Measurements from ENCODE around the gene DPP9.

Gene DPP9

GRCh38 chr19:4707956-4708650 lies 15.5 kb downstream of the DPP9 start:
- no peak for DNase-seq

GRCh38 chr19:4707322-4707721 lies 16.3 kb downstream of the DPP9 start:
- DNase-seq: no peak

- no peak for DNase-seq
Observed at GRCh38 chr19:4705413-4706131, 18.1 kb downstream of the DPP9 start.

GRCh38 chr19:4704317-4704673 lies 19.3 kb downstream of the DPP9 start:
- DNase-seq: no peak

- no peak for DNase-seq
Observed at GRCh38 chr19:4703671-4704316, 19.8 kb downstream of the DPP9 start.

- no peak for DNase-seq
Observed at GRCh38 chr19:4702764-4703163, 20.9 kb downstream of the DPP9 start.

- DNase-seq: no peak
Observed at GRCh38 chr19:4701557-4701956, 22.1 kb downstream of the DPP9 start.

GRCh38 chr19:4700693-4700970 lies 23.0 kb downstream of the DPP9 start:
- no peak for DNase-seq

- DNase-seq: no peak
Observed at GRCh38 chr19:4699826-4700692, 23.6 kb downstream of the DPP9 start.

- DNase-seq: no peak
Observed at GRCh38 chr19:4697304-4697703, 26.3 kb downstream of the DPP9 start.

- DNase-seq: no peak
Observed at GRCh38 chr19:4695224-4695731, 28.4 kb downstream of the DPP9 start.

GRCh38 chr19:4694211-4694987 lies 29.2 kb downstream of the DPP9 start:
- no peak for DNase-seq

GRCh38 chr19:4693471-4694121 lies 30.0 kb downstream of the DPP9 start:
- DNase-seq: no peak

- no peak for DNase-seq
Observed at GRCh38 chr19:4693078-4693350, 30.6 kb downstream of the DPP9 start.

- no peak for DNase-seq
Observed at GRCh38 chr19:4692251-4693077, 31.2 kb downstream of the DPP9 start.

GRCh38 chr19:4691373-4691772 lies 32.3 kb downstream of the DPP9 start:
- no peak for DNase-seq

GRCh38 chr19:4690361-4690760 lies 33.3 kb downstream of the DPP9 start:
- DNase-seq: no peak

- no peak for DNase-seq
Observed at GRCh38 chr19:4689403-4689802, 34.2 kb downstream of the DPP9 start.

GRCh38 chr19:4688587-4688986 lies 35.1 kb downstream of the DPP9 start:
- no peak for DNase-seq

- DNase-seq: no peak
Observed at GRCh38 chr19:4687396-4687795, 36.2 kb downstream of the DPP9 start.

GRCh38 chr19:4686700-4687099 lies 36.9 kb downstream of the DPP9 start:
- no peak for DNase-seq

Measured in right forelimb (tissue), 1 donor.